Thoracic aorta (tissue), 2 donors: ENCODE results near the gene NAXE. TPM values are rescaled to one million over a fixed set of nuclear protein-coding genes. Genes with fewer than 3 reads are reported as not detected.

Experiments
- ATAC-seq: fragments of 150-250 bp; one replicate; pipeline ENCODE4 v1.8.0; 2017; ENCODE audit warnings: low read depth; ENCODE audit not compliant: insufficient number of reproducible peaks, low FRiP score
- DNase-seq: peaks from one replicate; pipeline ENCODE4 v3.0.0-alpha.2; 2020; ENCODE audit warnings: low spot score
- H3K27ac ChIP-seq, 2 donors: fragments of 200-600 bp; sonication (generic); 1 replicate in 1 of 2; 2 replicates in 1 of 2; pipeline ENCODE4 v1.5.1; 2016; ENCODE audit warnings: mild to moderate bottlenecking in 2 of 2, moderate library complexity in 2 of 2
- H3K27me3 ChIP-seq: fragments of 200-600 bp; sonication (generic); replicated peaks from 2 replicates; pipeline ENCODE4 v1.6.0; 2016; ENCODE audit warnings: mild to moderate bottlenecking; ENCODE audit not compliant: insufficient read depth
- H3K36me3 ChIP-seq: fragments of 200-600 bp; sonication (generic); one replicate; pipeline ENCODE4 v1.5.1; 2016
- H3K4me1 ChIP-seq, 2 donors: fragments of 200-600 bp; sonication (generic); 1 replicate in 1 of 2; 2 replicates in 1 of 2; pipeline versions ENCODE4 v1.5.1 to v1.6.0; 2016; ENCODE audit warnings: low read depth in 2 of 2, mild to moderate bottlenecking in 1 of 2; ENCODE audit not compliant: control insufficient read depth in 1 of 2
- H3K4me3 ChIP-seq: fragments of 200-600 bp; sonication (generic); 2 replicates; pipeline ENCODE4 v1.5.1; 2016; ENCODE audit warnings: mild to moderate bottlenecking
- H3K9me3 ChIP-seq: fragments of 200-600 bp; sonication (generic); 2 replicates; pipeline ENCODE4 v1.5.1; 2016
- total RNA-seq, 2 donors: library from RNA; depleted of rRNA; stranded (reverse); fragments of >200 nt; gene quantifications; one replicate each; pipeline versions ENCODE4 v1.1.0 to v1.2.3, GENCODE V29; 2016
- TF ChIP-seq, protein P1 (sequence below): fragments of 200-600 bp; sonication (generic); IDR thresholded peaks from one replicate; pipeline ENCODE4 v1.5.1; 2019; ENCODE audit warnings: antibody characterized with exemption

Gene NAXE
- total RNA-seq, 2 donors from 2014 or later: 38.3 to 66.5 TPM

DNA sequence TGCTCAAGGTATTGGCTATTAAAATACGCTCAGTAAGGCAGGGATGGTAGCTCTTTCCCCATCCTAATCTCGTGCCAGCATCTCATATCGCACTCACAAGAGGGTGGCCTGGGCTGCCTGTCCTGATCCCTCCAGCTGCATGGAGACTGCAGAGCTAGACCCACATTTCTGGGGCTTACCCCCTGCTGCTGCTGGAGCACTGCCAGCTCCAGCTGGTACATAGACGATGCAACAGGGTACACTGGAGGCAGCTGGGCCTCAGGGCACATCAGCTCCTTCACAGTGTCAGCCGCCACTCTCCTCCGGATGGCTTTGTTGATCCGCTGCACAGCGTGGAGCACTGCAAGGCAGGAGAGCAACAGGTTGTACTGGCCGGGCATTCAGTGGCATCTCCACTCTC lies 35.2 kb upstream of the NAXE start:
- TF ChIP-seq, protein P1, sequence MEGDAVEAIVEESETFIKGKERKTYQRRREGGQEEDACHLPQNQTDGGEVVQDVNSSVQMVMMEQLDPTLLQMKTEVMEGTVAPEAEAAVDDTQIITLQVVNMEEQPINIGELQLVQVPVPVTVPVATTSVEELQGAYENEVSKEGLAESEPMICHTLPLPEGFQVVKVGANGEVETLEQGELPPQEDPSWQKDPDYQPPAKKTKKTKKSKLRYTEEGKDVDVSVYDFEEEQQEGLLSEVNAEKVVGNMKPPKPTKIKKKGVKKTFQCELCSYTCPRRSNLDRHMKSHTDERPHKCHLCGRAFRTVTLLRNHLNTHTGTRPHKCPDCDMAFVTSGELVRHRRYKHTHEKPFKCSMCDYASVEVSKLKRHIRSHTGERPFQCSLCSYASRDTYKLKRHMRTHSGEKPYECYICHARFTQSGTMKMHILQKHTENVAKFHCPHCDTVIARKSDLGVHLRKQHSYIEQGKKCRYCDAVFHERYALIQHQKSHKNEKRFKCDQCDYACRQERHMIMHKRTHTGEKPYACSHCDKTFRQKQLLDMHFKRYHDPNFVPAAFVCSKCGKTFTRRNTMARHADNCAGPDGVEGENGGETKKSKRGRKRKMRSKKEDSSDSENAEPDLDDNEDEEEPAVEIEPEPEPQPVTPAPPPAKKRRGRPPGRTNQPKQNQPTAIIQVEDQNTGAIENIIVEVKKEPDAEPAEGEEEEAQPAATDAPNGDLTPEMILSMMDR: no peak
- no peak for DNase-seq

DNA sequence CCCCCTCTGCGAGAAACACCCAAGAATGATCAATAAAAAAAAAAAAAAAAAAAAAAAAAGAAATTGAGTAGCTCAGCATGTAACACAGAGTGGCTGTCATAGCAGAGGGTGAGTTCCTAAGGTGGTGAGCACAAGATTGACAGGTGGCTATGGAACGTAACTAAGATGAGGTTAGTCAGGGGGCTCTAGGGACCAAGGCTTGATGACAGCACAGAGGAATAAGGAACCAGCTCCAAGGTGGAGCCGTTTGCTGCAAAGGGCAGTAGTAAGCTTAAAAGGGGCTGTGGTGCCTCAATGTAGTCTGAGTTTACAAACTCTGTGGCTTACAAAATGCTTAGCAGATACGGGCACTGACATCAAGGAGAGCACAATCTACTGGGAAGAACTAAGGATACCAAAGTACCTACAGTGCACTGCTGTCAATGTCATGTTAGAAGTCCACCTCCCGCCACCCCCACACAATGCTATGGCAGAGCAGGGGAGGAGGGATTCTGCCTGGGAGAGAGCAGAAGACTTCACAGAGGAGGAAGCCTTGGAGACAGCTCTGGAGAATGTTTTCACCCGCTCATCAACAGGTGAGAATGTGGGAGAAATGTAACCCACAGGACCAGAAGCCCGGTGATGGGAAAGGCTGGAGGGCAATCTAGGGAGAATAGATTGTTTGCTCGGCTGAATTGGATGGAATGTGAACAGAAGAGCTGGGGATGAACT lies 32.3 kb upstream of the NAXE start:
- TF ChIP-seq, protein P1: no peak
- no peaks in the 10 kb centered on the region for H3K27me3 ChIP-seq
- no peaks in the 10 kb centered on the region for H3K9me3 ChIP-seq
- ATAC-seq: no peak
- no peak overlapping the region for H3K4me3 ChIP-seq
- no peak for DNase-seq
- no peaks in the 10 kb centered on the region for H3K4me1 ChIP-seq
- no peak overlapping the region for H3K27ac ChIP-seq
- H3K36me3 ChIP-seq: no peaks in the 10 kb centered on the region

More for the DNA sequence above, 35.2 kb upstream of the NAXE start:
- H3K36me3 ChIP-seq: no peaks in the 10 kb centered on the region
- H3K4me3 ChIP-seq: no peak overlapping the region
- H3K27me3 ChIP-seq: no peaks in the 10 kb centered on the region
- no peak overlapping the region for H3K27ac ChIP-seq
- no peak for ATAC-seq
- H3K9me3 ChIP-seq: no peaks in the 10 kb centered on the region
- H3K4me1 ChIP-seq: no peaks in the 10 kb centered on the region

DNA sequence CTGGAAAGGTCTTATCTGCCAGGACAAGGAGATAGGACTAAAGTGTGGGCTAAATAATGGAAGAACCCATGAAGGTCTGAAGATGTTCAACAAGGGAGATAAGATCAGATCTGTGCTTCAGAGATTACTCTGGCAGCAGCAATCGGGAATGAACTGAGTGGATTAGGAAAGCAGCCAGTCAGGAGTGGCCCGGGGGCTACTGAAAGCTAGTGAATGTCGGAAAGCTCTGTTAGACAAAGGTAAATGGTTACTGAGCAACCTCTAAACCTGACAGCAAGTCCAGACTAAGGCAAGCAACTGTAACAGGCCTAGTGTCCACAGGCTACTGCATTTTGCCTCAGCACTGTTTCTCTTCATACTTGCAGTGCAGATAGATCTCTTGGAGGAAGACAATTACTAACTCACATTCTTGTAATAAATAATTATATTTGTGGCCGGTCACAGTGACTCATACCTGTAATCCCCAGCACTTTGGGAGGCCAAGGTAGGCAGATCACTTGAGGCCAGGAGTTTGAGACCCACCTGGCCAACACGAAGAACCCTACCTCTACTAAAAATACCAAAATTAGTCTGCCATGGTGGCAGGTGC lies 31.7 kb upstream of the NAXE start:
- DNase-seq (no peak), ATAC-seq (no peak)
- no peaks in the 10 kb centered on the region for H3K27me3 ChIP-seq
- TF ChIP-seq, protein P1: no peak
- no peak overlapping the region for H3K4me3 ChIP-seq
- no peak overlapping the region for H3K27ac ChIP-seq
- H3K9me3 ChIP-seq: no peaks in the 10 kb centered on the region
- no peaks in the 10 kb centered on the region for H3K4me1 ChIP-seq
- H3K36me3 ChIP-seq: no peaks in the 10 kb centered on the region

DNA sequence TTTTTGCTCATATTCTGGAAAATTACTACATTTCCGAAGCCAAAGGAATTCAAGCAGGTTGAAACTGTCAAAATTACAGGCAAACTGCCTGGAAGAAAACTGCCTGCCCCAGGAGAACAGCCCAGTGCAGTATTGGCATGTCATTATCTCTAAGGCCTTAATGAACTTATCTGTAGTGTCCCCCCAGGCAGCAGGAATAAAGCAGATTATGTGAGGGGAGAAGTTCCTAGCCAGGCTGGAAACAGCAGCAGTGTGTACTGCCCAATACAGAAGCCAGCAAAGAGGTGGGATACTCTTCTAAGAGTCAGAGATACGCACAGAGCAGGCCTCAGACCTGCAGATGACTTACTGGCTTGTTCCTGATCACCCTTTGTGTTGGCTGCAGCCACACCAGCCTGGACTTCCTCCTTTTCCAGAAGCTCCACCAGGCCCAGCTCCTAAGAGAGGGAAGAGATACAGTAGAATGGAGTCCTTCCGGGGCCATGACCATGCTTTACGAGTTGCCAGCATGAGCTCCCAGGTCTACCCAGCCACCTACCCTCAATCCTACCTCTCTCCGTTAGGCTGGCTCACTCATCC lies 30.9 kb upstream of the NAXE start:
- Histone ChIP-seq H3K27me3 (no peaks in the 10 kb centered on the region), H3K27ac (no peak overlapping the region), H3K36me3 (no peaks in the 10 kb centered on the region), H3K4me3 (no peak overlapping the region), H3K4me1 (no peaks in the 10 kb centered on the region), H3K9me3 (no peaks in the 10 kb centered on the region)
- ATAC-seq (no peak), DNase-seq (no peak)
- TF ChIP-seq, protein P1: no peak

DNA sequence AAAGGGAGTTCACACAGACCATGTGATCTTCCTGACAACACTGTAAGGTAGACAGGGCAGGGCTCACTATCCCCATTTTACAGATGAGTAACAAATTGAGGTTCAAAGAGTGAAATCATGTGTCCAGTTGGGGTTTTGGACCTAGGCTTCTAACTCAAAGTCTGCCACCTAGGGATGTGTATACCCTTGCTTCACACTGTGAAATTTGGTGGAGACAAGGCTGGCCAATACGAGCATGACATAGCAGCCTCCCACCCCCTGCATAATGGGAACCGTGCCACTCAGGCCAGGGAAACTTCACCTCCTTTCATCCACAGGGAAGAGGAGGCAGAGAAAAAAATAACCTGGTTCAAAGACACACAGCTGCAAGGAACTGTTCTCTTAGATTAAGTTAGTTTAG lies 26.1 kb upstream of the NAXE start:
- DNase-seq: no peak
- no peak for ATAC-seq
- Histone ChIP-seq H3K27me3 (no peaks in the 10 kb centered on the region), H3K4me3 (no peak overlapping the region), H3K4me1 (no peaks in the 10 kb centered on the region), H3K9me3 (no peaks in the 10 kb centered on the region), H3K36me3 (no peaks in the 10 kb centered on the region), H3K27ac (no peak overlapping the region)
- TF ChIP-seq, protein P1: no peak
